Activated naive CD4-positive, alpha-beta T cell treated with anti-CD3 and anti-CD28 coated beads, Interleukin-2, amount 50 U/mL, for 16 hours (primary cell): ENCODE results near the gene TEX26.

ENCODE experiments used
- DNase-seq: peaks from one replicate; pipeline ENCODE4 v3.0.0-alpha.2; 2020

Gene TEX26

DNA sequence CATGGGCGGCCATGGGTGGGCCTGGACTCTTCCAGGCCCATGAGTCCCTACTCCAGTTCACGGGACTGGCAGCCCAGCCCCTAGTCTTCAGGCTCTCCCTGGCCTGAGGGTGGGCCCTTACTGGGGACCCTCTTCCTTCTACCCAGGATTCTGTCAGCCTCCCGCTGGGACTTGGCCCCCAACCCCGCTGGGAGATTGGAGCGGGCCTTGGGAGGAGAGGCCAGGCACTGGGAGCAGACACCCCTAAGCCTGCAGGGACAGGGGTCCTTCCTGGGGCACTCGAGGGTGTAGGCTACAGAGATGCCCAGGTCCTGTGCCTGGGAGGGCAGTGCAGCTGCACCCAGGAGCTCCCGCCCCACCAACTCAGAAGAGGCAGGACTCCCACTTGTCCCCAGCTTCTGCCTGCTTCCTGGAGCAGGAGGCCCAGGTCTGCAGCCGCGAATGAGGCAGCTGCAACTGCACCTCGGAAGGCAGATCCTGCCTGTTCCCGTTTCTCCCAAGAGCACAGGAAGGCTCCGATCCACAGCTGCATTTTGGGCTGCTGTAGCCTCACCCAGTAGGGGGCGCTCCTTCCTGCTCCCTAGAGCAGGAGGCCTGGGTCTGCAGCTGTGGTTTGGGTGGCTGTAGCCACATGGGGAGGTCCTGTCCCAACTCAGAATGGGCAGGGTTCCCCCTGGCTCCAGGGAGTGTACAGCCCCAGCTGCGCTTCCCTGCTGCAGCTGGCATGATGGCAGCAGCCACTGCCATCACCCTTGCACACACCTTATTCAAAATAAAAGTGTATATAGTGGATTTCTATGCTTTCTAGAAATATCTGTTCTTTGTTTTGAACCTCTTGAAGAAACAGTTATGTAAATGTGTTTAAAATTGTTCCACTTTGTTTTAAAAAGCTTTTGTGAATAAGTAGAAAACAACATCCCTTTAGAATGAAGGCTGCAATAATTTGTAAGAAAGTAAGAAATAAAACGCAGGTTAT lies 46.8 kb downstream of the TEX26 start:
- peak; percentile 27 for DNase-seq

DNA sequence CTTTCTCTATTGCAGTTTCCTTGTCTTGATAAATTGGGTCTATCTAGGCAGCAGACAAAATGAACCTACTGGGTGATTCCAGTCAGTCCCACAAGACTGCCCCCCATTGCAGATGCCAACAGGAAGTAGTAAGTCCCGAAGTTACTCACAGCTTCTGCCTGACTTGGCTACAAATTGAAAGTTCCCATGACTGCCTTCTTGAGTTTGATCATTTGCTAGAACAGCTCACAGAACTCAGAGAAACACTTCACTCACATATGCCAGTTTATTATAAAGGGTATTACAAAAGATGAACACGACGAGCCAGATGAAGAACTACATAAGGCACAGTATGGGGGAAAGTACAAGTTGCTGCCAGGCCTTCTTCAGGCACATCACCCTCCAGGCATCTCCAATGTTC lies 50.0 kb downstream of the TEX26 start:
- DNase-seq, result no peak

DNA sequence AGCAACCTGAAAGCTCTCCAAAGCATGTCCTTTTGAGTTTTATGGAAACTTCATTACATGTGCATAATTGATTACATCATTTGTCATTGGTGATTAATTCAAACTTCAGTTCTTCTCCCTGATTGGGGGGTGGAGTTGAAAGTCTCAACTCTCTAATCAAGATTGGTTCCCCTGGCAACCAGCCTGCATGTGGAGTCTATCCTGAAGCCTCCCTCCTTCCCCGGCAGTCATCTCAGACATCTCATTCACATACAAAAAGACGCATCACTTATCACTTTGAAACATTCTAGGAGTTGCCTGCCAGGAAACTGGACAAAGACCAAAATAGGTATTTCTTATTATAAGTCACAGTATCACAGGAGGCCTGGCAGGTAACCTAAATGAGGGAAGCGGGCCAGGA lies 50.5 kb downstream of the TEX26 start:
- DNase-seq, result no peak

DNA sequence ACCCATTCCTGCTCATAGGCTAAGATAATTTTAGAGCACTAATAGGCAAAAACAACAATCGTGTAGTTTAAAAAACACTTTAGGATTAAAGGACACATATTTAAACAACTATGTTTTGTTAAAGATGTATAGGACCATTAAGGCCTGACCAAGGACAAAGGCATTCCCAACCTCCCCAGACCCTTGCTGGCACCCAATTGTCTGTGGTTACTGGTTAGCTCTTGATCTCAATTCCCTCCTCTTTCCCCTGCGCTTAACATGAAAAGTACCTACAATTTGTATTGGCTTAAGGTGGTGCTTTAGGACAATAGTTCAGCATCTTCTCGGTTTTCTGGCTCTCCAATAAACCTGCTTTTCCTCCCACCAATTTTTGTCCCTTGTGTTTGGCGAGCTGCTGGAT lies 51.0 kb downstream of the TEX26 start:
- no peak for DNase-seq

DNA sequence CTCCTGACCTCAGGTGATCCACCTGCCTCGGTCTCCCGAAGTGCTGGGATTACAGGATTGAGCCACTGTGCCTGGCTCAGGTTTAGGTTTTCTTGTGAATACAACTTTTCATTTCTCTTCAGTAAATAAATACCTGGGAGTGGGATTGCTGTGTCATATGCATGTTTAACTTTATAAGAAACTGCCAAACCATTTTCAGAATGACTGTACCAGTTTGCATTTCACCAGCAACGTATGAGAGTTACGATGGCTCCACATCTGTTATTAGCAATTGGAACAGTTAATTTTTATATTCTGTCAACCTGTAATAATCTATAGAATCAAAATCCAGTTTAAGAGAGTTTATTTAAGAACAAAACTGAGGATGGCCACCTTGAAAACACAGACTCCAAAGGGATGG lies 52.2 kb downstream of the TEX26 start:
- no peak for DNase-seq

DNA sequence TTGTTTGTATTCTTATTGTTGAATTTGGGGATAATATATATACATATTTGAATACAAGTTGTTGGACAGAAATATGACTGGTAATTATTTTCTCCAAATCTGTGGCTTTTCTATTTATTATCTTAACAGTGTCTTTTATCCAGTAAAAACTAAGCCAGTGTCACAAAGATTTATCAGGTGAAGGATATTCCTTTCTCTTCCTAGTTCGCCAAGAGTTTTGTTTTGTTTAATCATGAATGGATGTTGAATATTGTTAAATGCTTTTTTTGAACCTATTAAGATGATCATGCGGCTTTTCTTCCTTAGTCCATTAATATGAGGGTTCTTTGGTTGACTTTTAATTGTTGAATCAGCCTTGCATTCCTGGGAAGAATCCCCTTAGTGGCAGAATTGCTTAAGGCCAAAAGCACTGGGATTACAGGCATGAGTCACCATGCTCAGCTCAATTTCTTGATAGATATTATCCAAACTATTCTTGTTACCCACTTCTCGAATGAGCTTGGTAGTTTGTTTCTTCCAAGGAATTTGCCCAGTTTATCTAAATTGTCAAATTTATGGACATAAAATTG lies 53.3 kb downstream of the TEX26 start:
- no peak for DNase-seq

DNA sequence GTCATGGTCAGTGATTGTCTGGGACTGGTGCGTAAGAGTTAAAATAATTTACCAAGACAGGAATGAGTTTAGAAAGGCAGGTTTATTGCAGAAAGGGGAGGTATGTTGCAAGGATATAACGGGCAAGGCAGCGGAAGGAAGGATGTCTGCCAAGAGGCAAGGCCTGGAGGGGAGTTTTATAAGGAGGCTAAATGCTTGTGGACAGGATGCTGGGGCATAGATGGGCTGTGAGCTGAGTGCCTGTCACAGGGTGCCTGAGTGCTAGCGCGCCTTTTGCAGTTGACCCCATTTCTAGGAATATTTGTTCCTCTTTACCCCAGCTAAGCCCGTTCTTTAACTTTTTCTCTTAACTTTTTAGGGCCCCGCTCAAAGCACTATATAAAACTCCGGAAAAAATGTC lies 58.7 kb downstream of the TEX26 start:
- no peak for DNase-seq

DNA sequence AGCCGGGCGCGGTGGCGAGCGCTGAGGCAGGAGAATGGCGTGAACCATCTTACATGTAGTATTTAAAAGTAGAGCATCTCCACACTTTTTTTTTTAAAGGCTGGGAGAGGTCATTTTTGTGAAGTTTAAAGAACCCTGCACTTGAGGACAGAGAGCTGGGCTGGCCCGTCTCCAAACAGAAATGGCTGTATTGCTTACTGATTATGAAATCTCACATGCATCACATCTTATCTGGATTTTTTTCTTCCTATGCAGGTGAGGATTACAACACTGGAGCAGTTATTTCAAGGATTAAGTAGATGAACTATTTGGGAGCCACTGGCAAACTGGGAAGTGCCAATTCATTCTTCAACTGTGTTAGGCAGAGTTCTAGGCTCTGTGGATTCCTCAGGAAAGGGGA lies 59.5 kb downstream of the TEX26 start:
- no peak for DNase-seq

DNA sequence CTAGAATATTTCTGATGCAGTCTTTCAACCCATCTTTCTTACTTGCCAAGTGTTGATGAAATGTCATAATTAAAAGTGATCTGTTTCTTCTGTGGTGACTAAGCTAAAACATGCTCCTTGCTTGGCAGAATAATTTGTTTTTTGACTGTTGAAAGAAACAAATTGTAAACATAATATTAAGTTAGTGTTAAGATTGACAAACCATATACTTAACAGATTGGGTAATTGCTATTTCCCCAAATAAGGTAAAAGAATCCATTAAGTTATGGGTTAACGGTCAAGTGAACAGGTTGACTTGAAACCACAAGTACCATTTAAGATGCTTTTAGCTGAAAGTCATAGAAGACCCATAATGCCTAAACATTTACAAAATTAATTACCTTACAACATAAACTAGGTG lies 62.9 kb downstream of the TEX26 start:
- no peak for DNase-seq

DNA sequence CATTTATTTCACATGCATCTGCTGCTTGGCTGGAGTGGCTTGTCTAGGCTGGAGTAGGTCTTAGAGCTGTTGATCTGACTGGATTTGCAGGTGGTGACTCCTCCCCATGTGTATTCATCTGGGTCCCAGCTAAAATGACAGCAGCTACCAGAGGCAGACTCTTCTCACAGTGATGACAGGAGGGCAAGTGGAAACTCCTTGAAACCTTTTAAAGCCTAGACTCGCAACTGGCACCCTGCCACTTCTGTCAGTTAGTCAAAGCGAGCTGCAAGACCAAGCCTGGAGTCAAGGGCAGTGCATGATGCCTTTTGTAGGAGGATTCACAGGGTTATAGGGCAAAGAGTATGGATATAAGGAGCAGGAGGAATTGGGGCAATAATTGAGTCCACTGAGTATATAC lies 65.2 kb downstream of the TEX26 start:
- DNase-seq, result no peak

DNA sequence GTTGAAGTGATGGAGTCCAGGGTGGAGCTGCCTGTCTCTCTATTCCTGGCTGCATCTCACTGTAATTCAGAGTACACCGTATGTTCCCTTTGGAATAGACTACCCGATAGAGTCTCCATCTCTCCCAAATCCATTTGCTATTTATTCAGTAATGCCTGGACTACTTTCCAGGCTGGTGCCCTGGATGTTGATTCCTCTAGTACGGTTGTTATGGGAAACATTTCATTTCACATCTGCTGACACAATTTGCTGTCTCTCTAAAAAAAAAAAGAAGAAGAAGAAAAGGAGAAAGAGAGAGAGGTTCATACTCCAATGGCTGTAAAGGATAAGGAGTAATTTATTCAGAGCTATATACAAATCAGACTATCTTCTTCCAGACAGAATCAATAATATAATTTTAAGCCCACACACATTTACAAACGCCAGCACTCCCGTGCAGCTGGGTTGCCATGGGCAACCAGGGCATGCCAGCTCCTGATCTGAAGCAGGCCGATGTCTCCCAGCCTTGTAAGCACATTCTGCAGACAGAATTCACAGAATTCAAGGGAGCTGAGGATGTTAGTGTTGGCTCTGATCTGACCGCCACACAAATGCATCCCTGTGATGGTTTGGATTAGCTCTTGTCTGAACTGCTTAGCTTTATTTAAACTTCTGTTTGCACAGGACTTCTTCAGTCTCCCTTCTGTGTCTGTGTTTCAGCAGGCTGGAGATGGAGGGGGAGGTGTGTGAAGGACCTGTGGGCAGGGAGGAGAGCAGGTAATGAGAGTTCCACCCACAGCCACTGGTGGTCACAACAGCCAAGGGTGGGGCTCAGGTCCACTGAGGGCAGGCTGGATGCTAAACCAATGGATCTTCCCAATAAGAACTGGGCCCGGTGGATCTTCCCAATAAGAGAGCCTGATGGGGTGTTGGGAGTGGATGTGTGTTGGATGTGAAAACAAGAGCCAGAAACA lies 66.0 kb downstream of the TEX26 start:
- DNase-seq, result no peak

DNA sequence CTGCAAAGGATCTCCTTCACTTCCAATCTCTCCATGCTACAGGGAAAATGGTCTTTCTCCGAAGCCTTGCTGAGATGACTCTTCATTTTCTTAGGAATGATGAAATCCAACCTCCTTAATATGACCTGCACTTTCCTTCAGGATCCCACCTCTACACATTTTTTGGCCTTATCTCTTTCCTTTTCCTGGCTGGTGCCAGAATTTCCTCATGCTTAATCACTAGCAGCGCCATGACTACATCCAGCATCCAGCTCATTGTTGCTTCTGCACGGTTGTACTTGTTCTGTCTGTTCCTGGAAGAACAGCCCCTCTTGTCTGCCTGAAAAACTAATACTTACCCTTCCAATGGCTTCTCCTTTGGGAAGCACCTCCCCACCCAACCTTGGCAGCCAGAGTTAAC lies 68.4 kb downstream of the TEX26 start:
- DNase-seq, result no peak

DNA sequence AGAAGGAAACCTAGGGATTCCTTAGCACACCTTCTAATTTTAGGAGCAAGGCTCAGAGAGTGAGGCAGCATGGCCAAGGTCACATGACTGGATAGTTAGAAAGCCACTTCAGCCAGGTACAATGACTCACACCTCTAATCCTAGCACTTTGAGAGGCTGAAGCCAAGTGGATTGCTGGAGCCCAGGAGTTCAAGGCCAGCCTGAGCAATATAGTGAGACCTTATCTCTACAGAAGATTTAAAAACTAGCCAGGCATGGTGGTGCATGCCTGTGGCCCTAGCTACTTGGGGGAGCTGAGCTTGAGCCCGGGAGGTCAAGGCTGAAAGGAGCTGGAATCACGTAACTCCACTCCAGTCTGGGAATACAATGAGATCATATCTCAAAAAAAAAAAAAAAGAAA lies 69.2 kb downstream of the TEX26 start:
- DNase-seq, result no peak

DNA sequence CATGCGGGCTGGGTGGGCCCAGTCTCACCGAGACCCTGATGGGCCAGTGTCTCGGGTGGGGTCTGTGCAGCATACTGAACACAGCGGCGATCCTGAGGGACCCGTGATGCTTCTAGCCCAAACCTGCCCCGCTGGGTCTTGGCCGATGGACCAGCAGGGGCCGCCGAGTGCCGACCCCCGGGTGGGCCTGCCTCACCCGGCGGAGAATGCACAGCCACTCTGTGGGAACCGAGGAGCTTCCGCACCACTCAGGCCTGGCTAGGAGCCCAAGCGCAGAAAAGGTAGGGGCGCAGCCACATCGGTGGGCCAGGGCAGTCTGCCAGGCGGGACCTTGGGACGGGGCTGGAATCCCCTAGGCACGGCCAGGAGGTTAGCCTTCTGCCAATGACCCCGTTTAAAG lies 72.6 kb downstream of the TEX26 start:
- no peak for DNase-seq

DNA sequence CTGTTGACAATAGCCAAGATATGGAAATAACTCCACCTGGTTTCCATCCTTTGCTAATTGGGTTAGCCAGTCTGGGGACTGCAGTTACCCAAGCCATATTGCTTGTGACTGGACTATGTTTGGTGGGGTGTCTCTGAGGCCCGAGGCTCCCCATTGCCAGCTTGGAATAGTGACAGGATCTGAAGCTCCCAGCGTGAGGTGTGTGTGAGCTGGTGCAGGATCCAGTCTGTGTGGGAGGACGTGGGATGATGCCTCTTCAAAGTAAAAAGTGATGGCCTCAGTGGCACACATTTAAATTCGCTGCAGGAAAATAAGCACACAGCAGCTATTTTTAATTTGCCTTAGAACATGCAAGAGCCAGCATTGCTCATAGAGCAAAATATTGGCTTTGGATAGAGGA lies 75.0 kb downstream of the TEX26 start:
- DNase-seq, result no peak

DNA sequence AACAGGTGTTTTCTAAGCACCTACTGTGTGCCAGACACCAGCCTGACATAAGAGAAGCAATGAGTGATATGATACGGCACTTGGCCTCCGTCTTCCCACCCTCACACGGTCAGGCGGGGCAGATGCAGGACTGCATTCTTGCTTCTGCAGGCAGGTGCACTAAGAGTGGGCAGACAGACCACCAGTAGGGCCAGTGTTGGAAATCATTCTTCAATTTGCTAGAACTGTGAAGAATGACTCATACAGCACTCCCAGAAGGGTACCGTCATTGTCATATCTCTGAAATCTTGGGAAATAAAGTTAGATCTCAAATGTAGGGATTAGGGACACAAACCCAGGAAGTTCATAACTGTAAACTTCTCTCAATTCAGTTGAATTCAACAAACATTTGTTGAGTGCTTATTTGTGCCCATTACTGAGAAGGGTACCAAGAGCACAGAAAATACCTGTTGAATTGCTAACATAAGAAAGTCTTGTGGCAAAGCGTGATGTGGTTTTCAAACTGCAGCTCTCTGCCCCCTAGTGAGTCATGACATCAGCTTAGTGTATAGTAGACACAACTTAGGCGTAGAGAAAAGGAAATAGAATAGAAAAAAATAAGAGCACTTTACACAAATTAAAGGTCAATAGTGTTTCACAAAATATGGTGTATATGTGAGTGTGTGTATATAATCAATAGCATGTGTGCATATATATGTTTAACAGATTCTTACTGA lies 76.1 kb downstream of the TEX26 start:
- no peak for DNase-seq

DNA sequence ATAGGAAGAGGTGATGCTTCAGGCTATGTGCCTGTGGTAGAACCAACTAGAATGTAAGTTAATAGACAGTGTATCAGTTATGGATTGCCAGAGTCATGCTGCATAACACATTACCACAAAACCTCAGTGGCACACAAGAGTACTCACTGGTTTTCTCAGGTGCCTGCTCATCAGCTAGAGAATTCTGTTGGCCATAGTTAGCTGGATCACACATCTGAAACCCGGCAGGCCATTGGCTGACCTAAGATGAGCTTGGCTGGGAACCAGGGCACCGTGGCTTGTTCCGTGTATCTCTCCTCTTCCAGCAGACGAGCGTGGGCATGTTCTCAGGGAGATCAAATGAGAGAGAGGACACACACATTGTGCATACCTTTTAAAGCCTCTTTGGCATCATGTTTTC lies 76.7 kb downstream of the TEX26 start:
- no peak for DNase-seq

DNA sequence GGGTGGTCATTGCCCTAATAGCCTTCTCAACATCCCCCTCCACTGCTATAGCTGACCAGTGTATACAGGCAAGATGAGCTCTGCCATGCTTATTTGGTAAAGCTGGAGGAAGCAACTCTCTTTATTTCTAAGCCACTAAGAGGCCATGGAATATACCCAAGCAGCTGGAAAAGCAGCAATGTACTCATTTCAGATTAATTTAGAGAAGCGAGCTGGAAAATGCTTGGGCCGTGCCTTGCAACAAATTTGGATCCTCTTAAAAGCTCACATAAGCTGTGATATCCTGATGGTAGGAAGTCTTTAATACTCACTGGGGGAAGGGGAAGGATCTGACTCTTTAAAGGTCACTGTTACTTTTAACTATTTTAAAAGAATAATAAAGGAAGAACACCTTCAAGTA lies 77.8 kb downstream of the TEX26 start:
- DNase-seq, result no peak

DNA sequence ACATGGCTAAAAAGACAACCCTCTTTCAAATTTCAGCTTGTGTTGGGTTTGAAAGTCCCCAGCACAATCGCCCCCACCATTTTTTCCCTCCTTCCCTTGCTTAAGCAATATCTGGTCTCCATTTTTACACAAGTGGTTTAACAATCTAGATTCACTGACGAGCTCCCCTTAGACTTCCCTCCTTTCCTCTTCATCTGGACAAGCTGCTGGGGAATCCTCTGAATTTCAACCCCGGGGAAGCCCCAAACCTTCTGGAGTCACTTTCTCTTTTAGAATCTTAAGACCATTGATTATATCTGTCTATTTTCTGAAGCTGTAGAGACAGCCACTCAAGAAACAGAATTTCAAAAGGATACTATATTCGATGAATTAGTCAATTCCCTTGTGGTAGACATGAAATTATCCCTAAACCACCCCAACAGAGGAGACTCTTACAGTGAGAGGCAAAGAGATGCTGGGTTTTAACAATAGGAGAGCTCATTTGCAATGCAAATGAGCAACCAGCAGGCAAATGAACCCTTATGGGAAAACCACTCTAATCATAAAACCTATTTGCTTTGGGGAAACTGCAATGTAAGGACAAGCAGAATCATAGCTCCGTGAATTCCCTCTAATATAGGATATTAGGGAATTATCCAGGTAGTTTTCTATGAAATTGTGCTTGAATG lies 78.9 kb downstream of the TEX26 start:
- DNase-seq, result no peak

DNA sequence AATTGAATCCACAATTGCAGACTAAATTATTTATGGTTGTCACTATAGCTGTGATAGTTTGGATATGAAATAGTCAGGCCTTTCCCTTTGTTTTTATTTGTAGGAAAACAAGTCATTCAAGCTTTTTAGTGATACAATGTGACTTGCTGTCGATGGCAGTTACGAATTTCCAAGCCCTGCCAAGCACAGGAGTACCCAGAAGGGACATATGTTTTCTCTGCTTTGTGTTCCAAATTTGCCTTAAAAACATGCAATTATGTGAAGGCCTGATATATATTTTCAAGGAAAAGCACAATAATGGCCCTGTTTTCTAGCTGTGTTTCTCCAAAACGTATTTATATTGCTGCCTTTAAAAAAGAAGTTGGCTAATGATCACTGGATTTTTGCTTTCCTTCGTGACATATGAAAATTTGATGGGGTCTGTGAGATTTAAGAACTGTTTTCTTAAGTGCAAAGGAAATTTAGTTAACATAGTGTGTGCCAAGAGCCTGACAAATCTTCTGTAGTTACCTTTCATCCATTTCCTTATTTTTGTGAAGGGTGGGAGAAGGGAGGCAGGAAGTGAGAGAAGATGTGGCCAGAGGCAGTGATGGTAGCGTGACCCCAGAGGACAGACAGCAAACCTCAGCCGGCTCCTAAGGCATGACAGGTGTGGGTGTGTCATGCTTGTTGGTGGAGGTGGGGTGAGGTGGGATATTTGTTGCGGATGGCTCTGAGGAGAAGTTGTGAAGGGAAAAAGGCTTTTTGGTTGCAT lies 79.6 kb downstream of the TEX26 start:
- DNase-seq, result no peak

DNA sequence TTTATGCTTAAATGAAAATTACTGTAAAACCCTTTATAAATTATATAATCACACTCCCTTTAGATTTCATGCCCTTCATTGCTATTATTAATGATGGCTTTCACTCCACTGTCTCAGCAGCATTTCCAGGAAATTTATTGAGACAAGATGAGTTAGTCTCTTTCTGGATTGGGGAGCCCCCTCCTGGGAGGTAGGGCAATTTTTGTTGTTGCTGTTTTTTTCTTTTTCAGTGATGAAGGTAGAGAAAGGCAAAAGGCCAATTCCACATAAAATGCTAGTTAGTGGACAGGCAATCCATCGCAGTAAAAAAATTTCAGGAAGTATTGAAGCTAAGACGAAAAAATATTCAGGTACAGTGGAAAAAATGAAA lies 80.2 kb downstream of the TEX26 start:
- no peak for DNase-seq

DNA sequence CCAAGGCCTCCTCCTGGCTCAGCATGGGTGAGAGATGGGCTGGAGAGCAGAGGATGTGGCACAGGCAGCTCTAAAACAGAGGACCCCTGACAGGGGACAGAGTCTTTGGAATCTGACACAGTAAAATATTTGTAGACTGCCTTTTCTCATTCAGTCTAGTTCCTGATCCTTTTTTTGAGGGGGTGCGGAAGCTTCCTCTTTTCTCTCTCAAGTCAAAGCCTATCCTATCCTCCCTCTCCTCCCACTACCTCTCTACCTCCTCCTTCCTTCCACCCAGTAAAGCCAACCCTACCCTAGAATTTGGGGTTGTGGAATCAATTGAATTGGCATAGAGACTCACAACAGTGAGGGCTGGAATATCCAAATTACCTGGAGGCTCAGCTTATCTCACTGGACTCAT lies 82.0 kb downstream of the TEX26 start:
- no peak for DNase-seq
